Breast epithelium (tissue), 3 donors: ENCODE results near the gene SFXN5.

Experiments used
- CTCF ChIP-seq, 3 donors: fragments of 450-650 bp; IDR thresholded peaks; one replicate each; pipeline ENCODE4 v1.5.1; 2016 to 2017; ENCODE audit warnings: antibody characterized with exemption in 3 of 3, mild to moderate bottlenecking in 3 of 3, moderate library complexity in 3 of 3
- POLR2AphosphoS5 ChIP-seq, 3 donors: sonication (generic); formaldehyde crosslinking; IDR thresholded peaks; one replicate each; pipeline ENCODE4 v1.6.1; 2017; ENCODE audit warnings: antibody characterized with exemption in 3 of 3

- no peak for TF ChIP-seq CTCF (IDR thresholded peaks at IDR 0.05)
- no peak for TF ChIP-seq POLR2AphosphoS5 (IDR thresholded peaks at IDR 0.05)
These were observed 136.6 kb downstream of the SFXN5 start for GRCh38 chr2:72934683-72935610.
